Epidermal melanocyte (primary cell): ENCODE measurements around the gene C21orf58.
A peak's percentile ranks its signal among the peaks of the same experiment; 100 is the strongest.

ENCODE experiments used
- DNase-seq: peaks from one replicate; pipeline ENCODE4 v3.0.0; 2011; ENCODE audit warnings: low spot score; ENCODE audit not compliant: insufficient read length

The C21orf58 gene

GRCh38 chr21:46295996-46296752 is 27.5 kb downstream of the C21orf58 start:
- peak; percentile 57 for DNase-seq

GRCh38 chr21:46295177-46295770 is 28.4 kb downstream of the C21orf58 start:
- no peak for DNase-seq

- no peak for DNase-seq
These were observed 29.0 kb downstream of the C21orf58 start for GRCh38 chr21:46294647-46295176.

DNA sequence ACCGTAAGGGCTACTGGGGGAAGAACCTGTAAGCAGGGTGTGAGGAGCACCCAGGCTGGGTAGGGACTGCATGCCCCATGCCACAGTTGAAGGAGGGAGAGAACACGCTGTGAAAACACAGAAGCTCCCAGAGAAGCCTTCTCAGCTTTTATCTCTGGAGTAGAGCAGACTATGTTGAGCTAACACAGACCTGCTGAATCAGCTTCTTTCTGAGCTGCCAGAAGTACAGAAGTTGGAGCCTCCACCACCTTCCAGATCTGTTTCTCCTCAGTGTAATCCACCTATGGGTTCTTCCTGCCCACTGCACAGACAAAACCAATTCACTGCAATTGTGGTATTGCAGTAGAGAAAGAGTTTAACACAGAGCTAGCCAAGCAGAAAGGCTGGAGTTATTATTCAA is 32.1 kb downstream of the C21orf58 start:
- DNase-seq: no peak

DNA sequence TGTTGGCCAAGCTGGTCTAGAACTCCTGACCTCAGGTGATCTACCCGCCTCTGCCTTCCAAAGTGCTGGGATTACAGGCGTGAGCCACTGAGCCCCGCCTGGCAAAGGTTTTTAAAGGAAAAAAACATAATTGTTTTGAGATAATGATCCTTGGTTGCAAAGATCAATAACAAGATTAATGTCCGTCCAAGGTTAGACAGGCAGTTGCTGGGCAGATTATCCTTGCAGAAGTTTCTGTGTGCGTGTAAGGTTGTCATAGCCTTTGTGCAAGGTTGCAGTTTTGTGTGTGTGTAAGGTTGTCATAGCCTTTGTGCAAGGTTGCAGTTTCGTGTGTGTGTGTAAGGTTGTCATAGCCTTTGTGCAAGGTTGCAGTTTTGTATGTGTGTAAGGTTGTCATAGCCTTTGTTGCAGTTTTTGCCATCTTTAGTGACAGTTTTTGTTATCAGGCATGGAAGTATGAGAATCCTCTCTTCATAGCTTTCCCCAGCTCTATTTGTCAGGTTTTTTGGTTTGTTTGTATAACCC is 34.0 kb downstream of the C21orf58 start:
- DNase-seq: no peak

DNA sequence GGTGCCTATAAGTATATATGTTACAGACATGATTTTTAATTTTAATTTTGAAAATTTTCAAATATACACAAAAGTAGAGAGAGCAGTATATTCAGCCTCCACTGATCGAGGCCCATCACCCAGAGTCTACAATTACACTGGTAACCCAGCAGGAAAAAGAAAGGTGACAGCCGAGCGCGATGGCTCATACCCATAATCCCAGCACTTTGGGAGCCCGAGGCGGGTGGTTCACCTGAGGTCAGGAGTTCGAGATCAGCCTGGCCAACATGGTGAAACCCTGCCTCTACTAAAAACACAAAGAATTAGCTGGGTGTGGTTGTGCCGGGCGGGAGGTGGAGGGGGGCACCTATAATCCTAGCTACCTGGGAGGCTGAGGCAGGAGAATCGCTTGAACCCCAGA is 36.1 kb downstream of the C21orf58 start:
- DNase-seq: no peak

DNA sequence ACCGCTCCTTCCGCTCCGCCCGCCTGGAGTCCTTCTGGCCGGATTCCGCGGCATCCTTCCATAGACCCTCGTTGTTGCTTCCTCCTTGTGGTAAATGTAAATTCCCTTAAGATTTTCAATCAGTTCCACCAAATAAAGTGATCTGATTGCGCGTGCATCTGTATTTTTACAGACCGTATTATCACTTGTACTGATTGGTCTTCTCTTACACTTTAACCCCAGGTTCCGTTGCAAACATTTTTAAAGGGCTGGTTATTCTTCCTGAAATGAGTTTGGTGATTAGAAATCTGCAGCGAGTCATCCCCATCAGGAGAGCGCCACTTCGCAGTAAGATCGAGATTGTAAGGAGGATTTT is 37.0 kb downstream of the C21orf58 start:
- no peak for DNase-seq

GRCh38 chr21:46285761-46286647 is 37.7 kb downstream of the C21orf58 start, which contains the start of gene YBEY:
TSS of gene YBEY (plus strand) at chr21:46286342. CDS start at chr21:46286914, 572 bp downstream.
- DNase-seq: peak; percentile 96

DNA sequence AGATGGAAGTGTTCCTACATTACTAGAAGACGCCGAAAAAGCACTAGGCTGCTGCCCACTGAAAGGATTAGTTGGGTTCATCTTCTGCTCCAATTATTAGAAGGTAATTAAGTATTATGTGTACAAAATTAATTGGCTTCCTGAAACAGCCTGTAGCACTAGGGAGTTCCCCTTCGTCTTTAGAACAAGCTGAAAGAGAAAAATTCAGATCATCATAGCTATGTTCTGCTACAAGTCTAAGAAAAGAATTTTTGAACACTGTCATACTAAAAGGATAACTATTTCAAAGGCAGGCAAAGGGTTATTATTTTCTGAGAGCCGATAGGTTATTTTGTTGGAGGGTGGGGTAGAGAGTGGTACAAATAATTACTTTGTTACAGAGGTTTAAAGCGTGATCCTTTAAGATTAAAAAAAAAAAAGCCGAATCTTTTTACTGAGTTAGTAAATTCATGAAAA is 38.4 kb downstream of the C21orf58 start, which contains the start of gene MCM3AP:
Gene MCM3AP, minus strand, starts transcription at position 406 of the 456 bp plus-strand sequence. Its CDS starts 325 bp downstream, at position 81.
- no peak for DNase-seq

GRCh38 chr21:46284733-46285132 is 38.9 kb downstream of the C21orf58 start:
- DNase-seq: no peak

GRCh38 chr21:46284077-46284644 is 39.5 kb downstream of the C21orf58 start:
- DNase-seq: no peak

DNA sequence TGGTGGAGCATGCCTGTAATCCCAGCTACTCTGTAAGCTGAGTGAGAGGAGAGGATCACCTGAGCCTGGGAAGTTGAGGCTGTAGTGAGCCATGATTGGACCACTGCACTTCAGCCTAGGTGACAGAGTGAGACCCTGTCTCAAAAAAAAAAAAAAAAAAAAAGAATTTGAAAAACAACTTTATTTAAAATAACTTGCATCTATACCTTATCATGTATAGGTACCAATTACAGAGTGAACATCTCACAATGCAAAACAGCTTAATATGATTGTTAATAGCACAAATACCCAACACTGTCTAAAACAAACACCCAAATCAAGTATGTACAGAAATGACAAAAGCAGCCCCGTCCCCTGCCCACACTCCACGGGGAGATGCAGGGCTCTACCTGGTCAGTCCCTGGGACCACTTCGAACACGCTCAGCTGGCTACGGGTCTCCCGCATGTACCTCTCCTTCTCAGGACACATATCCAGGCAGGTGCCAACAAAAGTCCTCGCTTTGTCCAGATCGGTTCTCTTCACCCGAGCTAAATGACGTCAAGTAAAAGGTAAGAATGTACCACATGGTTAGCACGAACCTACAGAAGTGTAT is 48.8 kb downstream of the C21orf58 start:
- no peak for DNase-seq

DNA sequence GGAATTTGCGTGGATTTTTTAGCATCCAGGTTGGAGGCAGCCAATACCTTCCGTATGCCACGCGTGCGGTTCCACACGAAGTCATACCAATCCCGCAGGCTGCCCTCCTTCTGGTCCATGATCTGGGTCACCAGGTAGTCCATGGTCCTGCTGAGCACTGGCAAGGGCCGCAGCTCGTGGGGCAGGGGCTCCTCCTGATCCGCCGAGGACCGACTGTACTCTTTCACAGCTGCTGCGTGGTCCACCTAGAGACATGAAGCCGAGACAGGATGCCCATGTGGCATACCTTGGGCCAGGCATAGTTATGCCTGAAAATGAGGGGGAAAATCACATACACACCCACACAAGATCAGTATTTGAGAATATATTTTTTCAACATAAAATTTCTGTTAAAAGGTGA is 50.3 kb downstream of the C21orf58 start:
- no peak for DNase-seq

DNA sequence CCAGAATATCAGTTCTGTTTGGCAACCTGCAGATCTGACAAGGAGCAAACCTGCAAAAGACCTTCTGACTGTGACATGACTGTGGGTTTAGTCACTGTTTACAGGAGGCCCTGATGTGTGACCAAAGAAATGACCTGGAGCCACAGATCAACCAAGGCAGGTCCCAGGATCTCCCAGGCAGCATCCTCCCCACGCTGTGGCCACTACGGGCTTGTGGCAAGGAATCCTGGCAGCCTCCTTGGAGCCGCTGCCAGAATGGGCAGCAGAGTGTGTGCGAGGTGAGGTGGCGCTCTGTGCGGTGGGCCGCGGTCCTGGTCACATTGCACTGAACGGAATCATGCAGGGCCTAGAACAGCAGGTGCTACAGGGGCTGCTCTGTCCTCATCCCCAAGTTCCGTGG is 54.2 kb downstream of the C21orf58 start:
- no peak for DNase-seq

GRCh38 chr21:46268371-46268770 is 55.3 kb downstream of the C21orf58 start:
- no peak for DNase-seq

DNA sequence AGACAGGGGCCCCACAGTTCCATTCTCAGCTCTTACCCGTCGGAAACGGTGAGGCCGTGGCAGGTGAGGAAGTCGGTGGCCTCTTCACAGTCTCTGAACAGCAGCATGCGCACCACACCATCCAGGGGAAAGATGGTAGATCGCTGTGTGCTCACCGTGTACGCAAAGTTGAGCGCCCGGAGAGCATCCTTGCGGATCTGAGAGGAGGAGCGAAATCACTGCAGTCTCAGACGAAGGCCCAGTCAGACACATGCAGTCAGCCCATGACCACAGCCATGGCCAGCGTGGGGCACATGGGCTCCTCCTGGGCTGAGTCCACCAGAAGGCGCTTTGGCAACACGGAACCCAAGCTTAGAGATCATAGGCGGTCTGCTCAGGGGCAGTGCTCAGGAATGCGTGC is 56.7 kb downstream of the C21orf58 start:
- no peak for DNase-seq

DNA sequence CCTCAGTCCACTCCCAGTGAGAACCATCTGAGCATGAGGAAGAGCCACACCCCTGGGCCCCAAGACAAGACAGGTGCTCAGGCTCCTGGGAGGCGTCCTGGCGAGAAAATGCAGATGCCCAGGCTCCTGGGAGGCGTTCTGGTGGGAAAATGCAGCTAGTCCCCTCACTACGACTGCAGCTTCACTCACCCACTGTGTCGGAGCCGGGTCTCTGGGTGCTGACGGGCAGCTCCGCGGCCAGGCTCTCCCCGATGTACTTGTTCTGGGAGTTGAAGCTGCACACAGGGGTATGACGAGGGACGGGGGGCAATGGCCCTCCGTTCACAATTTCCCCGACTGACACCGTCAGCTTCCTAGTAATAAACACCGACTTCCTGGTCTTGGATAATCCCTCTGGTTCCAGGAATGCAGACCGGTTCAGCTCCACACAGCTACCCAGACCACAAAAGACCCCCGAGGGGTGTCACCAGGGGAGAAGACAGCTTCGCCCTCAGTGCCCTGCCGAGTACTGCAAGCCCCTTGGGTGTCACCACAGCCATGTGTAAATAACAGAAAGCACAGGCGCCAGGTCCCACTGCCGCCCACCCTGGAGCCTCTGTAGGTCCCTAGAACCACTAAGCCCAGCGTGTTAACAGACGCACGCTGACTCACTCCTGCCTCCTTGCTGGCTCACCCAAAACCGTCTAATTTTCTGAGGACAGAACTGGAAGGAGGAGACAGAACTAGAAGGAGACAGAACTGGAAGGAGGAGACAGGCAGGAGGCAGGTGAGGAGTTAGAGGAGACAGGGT is 57.7 kb downstream of the C21orf58 start:
- no peak for DNase-seq

- no peak for DNase-seq
These were observed 59.0 kb downstream of the C21orf58 start for GRCh38 chr21:46264690-46265144.

DNA sequence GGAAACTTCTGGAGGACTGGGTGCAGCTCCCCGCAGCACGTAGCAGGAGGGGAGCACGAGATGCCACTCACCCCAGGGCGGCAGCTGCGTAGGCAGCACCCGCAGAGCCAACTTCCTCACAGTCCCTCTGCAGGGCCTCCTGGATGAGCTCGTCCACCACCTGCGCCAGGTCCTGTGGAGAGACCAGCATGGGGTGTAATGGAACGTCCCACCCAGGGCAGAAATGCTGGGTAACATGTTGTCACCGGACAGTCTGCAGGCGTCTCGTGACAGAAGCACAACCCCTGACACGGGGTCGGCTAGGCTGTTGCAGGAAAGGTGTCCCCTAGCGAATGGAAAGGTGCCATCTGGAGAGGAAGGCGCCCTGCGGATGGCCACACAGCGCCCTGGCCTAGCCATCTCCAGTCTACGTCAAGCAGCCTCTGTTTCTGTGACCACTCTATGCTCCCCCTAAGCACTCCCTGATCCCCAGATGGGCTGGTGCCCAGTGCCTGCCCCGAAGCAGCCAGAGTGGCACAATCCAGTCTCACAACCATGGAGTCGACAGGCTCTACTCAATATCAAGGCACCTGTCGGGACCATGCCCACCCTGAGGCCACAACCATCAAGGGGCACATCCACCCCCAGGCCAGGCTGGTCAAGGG is 59.5 kb downstream of the C21orf58 start:
- DNase-seq: no peak
